ENCODE results near the gene CHRNA4.

CHRNA4 gene

GRCh38 chr20:63349516-63349895, 11.6 kb downstream of the CHRNA4 start:
- peaks cover 0 to 36% of the 10 kb centered on the region in 2 donors for H3K27me3 ChIP-seq (ENCODE audit: control insufficient read depth in 1 of 2, insufficient read depth in 2 of 2, low read length in 2 of 2)
- H3K27ac ChIP-seq (ENCODE audit: low read depth, low read length), result no peak overlapping the region
- H3K4me3 ChIP-seq (ENCODE audit: low read depth in 1 of 2, low read length in 2 of 2), result no peak overlapping the region
- H3K36me3 ChIP-seq (ENCODE audit: insufficient read depth, low read length), result no peaks in the 10 kb centered on the region
- no peaks in the 10 kb centered on the region for H3K9me3 ChIP-seq (ENCODE audit: low read length)
- no peak overlapping the region for H3K9ac ChIP-seq (ENCODE audit: low read length)
- H3K4me1 ChIP-seq (ENCODE audit: insufficient read depth, low read length), result peaks cover 5% of the 10 kb centered on the region

GRCh38 chr20:63348828-63349515, 12.2 kb downstream of the CHRNA4 start:
- no peak overlapping the region for H3K9ac ChIP-seq (ENCODE audit: low read length)
- H3K9me3 ChIP-seq (ENCODE audit: low read length), result no peaks in the 10 kb centered on the region
- H3K27me3 ChIP-seq (ENCODE audit: control insufficient read depth in 1 of 2, insufficient read depth in 2 of 2, low read length in 2 of 2), result peaks cover 0 to 37% of the 10 kb centered on the region in 2 donors
- H3K4me1 ChIP-seq (ENCODE audit: insufficient read depth, low read length), result peaks cover 5% of the 10 kb centered on the region
- no peak overlapping the region for H3K4me3 ChIP-seq (ENCODE audit: low read depth in 1 of 2, low read length in 2 of 2)
- no peak overlapping the region for H3K27ac ChIP-seq (ENCODE audit: low read depth, low read length)
- no peaks in the 10 kb centered on the region for H3K36me3 ChIP-seq (ENCODE audit: insufficient read depth, low read length)

- Histone ChIP-seq H3K27ac (ENCODE audit: low read depth, low read length) (no peak overlapping the region), H3K9me3 (ENCODE audit: low read length) (no peaks in the 10 kb centered on the region), H3K36me3 (ENCODE audit: insufficient read depth, low read length) (no peaks in the 10 kb centered on the region), H3K27me3 (ENCODE audit: control insufficient read depth in 1 of 2, insufficient read depth in 2 of 2, low read length in 2 of 2) (peaks cover 0 to 45% of the 10 kb centered on the region in 2 donors), H3K4me1 (ENCODE audit: insufficient read depth, low read length) (peaks cover 5% of the 10 kb centered on the region), H3K4me3 (ENCODE audit: low read depth in 1 of 2, low read length in 2 of 2) (no peak overlapping the region), H3K9ac (ENCODE audit: low read length) (no peak overlapping the region)
Measured at GRCh38 chr20:63347950-63348827, 13.0 kb downstream of the CHRNA4 start.

- Histone ChIP-seq H3K9me3 (ENCODE audit: low read length) (no peaks in the 10 kb centered on the region), H3K4me1 (ENCODE audit: insufficient read depth, low read length) (peaks cover 5% of the 10 kb centered on the region), H3K27me3 (ENCODE audit: control insufficient read depth in 1 of 2, insufficient read depth in 2 of 2, low read length in 2 of 2) (peaks cover 0 to 39% of the 10 kb centered on the region in 2 donors), H3K4me3 (ENCODE audit: low read depth in 1 of 2, low read length in 2 of 2) (no peak overlapping the region), H3K36me3 (ENCODE audit: insufficient read depth, low read length) (no peaks in the 10 kb centered on the region), H3K27ac (ENCODE audit: low read depth, low read length) (no peak overlapping the region), H3K9ac (ENCODE audit: low read length) (no peak overlapping the region)
Measured at GRCh38 chr20:63347081-63347741, 13.9 kb downstream of the CHRNA4 start.

GRCh38 chr20:63346131-63347080, 14.7 kb downstream of the CHRNA4 start:
- peaks cover 0 to 37% of the 10 kb centered on the region in 2 donors for H3K27me3 ChIP-seq (ENCODE audit: control insufficient read depth in 1 of 2, insufficient read depth in 2 of 2, low read length in 2 of 2)
- no peak overlapping the region for H3K9ac ChIP-seq (ENCODE audit: low read length)
- H3K36me3 ChIP-seq (ENCODE audit: insufficient read depth, low read length), result no peaks in the 10 kb centered on the region
- H3K9me3 ChIP-seq (ENCODE audit: low read length), result no peaks in the 10 kb centered on the region
- no peak overlapping the region for H3K27ac ChIP-seq (ENCODE audit: low read depth, low read length)
- H3K4me3 ChIP-seq (ENCODE audit: low read depth in 1 of 2, low read length in 2 of 2), result no peak overlapping the region
- peaks cover 5% of the 10 kb centered on the region for H3K4me1 ChIP-seq (ENCODE audit: insufficient read depth, low read length)

GRCh38 chr20:63345328-63346100, 15.6 kb downstream of the CHRNA4 start:
- Histone ChIP-seq H3K27ac (ENCODE audit: low read depth, low read length) (no peak overlapping the region), H3K4me1 (ENCODE audit: insufficient read depth, low read length) (peaks cover 5% of the 10 kb centered on the region), H3K9ac (ENCODE audit: low read length) (no peak overlapping the region), H3K4me3 (ENCODE audit: low read depth in 1 of 2, low read length in 2 of 2) (no peak overlapping the region), H3K9me3 (ENCODE audit: low read length) (no peaks in the 10 kb centered on the region), H3K27me3 (ENCODE audit: control insufficient read depth in 1 of 2, insufficient read depth in 2 of 2, low read length in 2 of 2) (peaks cover 0 to 37% of the 10 kb centered on the region in 2 donors), H3K36me3 (ENCODE audit: insufficient read depth, low read length) (no peaks in the 10 kb centered on the region)

GRCh38 chr20:63344616-63345327, 16.4 kb downstream of the CHRNA4 start:
- H3K9ac ChIP-seq (ENCODE audit: low read length), result no peak overlapping the region
- H3K27ac ChIP-seq (ENCODE audit: low read depth, low read length), result no peak overlapping the region
- H3K36me3 ChIP-seq (ENCODE audit: insufficient read depth, low read length), result no peaks in the 10 kb centered on the region
- peaks cover 5% of the 10 kb centered on the region for H3K4me1 ChIP-seq (ENCODE audit: insufficient read depth, low read length)
- H3K27me3 ChIP-seq (ENCODE audit: control insufficient read depth in 1 of 2, insufficient read depth in 2 of 2, low read length in 2 of 2), result peaks cover 0 to 37% of the 10 kb centered on the region in 2 donors
- no peak overlapping the region for H3K4me3 ChIP-seq (ENCODE audit: low read depth in 1 of 2, low read length in 2 of 2)
- H3K9me3 ChIP-seq (ENCODE audit: low read length), result no peaks in the 10 kb centered on the region

- no peaks in the 10 kb centered on the region for H3K9me3 ChIP-seq (ENCODE audit: low read length)
- H3K4me3 ChIP-seq (ENCODE audit: low read depth in 1 of 2, low read length in 2 of 2), result no peak overlapping the region
- peaks cover 5% of the 10 kb centered on the region for H3K4me1 ChIP-seq (ENCODE audit: insufficient read depth, low read length)
- H3K9ac ChIP-seq (ENCODE audit: low read length), result no peak overlapping the region
- peaks cover 0 to 37% of the 10 kb centered on the region in 2 donors for H3K27me3 ChIP-seq (ENCODE audit: control insufficient read depth in 1 of 2, insufficient read depth in 2 of 2, low read length in 2 of 2)
- no peaks in the 10 kb centered on the region for H3K36me3 ChIP-seq (ENCODE audit: insufficient read depth, low read length)
- H3K27ac ChIP-seq (ENCODE audit: low read depth, low read length), result no peak overlapping the region
Measured at GRCh38 chr20:63343460-63344445, 17.4 kb downstream of the CHRNA4 start.
